Stimulated activated naive CD4-positive, alpha-beta T cell (primary cell): ENCODE data around the gene TRIM47.
"Not testable (repeated sequence)": the region's sequence is repeated elsewhere in the genome, so short reads cannot be mapped to it uniquely, and the experiment has no call there.

Source experiments
- DNase-seq, 6 experiments: peaks; one replicate each; lab custom pipeline; 2025; lab: John Stamatoyannopoulos, UW

Gene TRIM47

DNA sequence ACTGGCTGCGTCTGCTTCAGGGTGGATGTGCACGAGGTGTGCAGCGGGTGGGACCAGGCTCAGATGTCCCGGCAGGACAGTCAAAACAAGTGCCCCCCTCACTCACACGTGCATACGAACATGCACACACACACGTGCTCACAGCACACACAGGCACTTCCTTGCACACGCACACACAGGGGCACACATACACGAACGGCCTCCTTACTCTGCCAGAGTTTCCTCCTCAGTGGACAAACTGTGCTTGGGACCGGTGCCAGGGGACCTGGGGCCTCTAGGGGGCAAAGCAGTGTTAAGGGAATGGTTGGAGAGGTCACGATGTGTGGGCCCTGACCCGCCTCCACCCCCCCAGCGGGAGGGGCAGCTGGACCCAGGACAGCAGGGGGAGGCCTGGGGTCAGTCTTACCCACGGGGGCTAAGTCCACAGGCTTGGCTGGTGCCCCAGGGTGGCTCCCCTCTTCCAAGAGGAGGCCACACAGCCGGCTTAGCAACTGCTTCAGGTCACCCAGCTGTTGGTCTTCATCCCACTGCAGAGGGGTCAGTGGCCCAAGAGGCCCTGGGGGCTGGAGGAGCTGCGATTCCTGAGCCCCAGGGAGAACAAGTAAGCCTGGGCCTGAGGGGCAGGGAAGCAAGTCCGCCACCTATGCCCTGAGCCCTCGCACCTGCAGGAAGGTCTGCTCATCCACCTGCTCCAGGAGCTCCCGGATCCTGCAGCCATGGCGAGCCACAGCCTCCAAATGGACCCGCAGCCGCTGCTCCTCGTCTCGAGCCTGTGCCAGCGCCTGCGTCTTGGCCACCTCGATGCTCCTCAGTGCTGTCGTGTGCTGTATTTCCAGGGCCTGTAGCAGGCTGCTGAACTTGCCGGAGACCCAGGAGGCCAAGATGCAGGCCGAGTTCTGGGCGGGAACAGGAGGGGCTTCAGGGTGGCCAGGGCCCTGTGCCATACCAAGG, 13.5 kb upstream of the TRIM47 start:
- DNase-seq: no peak

DNA sequence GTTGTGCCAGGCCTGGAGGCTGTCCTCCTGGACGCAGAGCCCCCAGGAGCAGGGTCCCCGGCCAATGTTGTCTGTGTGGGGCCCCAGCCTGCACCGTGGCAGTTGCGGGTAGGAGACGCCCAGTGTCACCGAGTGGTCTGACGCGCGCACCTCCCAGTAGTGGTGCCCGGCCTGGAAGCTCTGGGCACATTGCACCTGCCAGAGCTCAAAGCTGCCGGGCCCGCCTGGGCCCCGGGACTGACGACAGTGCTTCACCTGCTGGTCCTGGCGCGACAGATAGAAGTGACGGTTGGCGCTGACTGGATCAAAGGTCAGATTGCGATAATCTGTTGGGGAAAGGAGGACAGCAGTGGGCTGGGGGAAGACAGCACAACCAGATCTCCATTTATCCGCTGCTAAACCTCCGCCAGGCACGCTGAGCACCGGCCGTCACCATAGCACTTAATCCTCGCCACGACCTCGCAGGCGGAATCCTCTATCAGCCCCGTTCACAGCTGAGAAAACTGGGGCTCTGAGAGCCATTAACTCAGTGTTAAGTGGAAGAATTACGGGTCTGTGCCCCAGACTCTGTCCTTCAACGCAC, 12.7 kb upstream of the TRIM47 start:
- DNase-seq: no peak

DNA sequence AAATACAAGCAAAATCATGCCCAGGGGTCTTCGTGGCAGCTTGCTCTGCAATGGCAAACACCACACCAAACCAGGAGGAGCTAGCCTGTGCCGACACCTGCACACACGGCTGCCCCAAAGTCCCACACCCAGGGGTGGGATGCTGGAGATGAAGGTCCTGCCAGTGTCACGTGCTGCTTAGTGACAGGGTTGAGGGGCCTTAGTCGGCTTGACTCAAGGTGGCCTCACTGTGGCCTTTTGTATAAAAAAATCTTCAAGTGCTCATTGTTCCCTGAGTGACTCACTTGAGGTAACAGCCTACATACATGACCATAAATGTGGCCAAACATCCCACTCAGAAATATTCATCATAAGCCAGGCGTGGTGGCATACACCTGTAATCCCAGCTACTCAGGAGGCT, 11.1 kb upstream of the TRIM47 start:
- DNase-seq: no peak

DNA sequence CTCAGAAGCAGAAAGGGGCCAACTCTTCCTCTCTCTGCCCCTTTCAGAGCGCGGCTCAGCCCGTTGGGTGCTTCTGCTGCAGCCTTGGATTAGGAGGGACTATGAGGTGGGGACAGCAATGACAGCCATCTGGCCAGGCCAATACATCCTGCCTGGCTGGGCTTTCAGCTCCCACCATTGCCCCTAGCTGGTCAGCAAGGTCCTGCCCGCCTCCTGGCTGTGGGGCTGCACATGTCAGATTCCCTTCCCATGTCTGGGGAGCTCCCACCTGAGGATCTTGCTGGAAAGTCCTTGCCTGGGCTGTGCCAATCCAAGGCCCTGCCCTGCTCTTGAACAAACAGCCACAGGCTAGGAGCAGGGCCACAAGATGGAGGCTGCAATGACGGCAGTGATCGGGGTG, 10.1 kb upstream of the TRIM47 start:
- DNase-seq: no peak

DNA sequence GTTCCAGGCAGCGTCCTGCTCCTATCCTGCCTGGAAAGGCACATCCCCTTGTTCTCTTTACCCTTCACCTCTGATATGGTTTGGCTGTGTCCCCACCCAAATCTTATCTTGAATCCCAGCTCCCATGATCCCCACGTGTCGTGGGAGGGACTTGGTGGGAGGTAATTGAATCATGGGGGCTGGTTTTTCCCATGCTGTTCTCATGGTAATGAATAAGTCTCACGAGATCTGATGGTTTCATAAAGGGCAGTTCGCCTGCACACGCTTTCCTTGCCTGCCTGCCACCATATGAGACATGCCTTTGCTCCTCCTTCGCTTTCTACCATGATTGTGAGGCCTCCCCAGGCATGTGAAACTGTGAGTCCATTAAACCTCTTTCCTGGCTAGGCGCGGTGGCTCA, 7.5 kb upstream of the TRIM47 start:
- not testable (repeated sequence) for DNase-seq

DNA sequence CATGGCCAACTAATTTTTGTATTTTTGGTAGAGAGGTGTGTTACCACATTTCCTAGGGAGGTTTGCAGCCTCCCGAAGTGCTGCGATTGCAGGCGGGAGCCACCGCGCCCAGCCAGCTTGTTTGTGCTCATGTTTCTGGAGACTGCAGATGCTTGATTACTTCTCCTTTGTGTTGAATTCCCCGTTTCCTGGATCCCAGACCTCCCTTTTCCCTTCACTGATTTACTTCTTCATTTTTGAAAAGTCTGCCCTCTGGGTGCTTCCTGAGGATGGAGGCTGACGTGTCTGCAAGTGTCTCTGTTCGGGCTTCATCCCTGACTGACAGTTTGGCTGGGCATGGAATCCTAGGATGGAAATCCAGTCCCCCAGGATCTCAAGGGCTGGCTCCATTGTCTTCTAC, 7.0 kb upstream of the TRIM47 start:
- no peak for DNase-seq

DNA sequence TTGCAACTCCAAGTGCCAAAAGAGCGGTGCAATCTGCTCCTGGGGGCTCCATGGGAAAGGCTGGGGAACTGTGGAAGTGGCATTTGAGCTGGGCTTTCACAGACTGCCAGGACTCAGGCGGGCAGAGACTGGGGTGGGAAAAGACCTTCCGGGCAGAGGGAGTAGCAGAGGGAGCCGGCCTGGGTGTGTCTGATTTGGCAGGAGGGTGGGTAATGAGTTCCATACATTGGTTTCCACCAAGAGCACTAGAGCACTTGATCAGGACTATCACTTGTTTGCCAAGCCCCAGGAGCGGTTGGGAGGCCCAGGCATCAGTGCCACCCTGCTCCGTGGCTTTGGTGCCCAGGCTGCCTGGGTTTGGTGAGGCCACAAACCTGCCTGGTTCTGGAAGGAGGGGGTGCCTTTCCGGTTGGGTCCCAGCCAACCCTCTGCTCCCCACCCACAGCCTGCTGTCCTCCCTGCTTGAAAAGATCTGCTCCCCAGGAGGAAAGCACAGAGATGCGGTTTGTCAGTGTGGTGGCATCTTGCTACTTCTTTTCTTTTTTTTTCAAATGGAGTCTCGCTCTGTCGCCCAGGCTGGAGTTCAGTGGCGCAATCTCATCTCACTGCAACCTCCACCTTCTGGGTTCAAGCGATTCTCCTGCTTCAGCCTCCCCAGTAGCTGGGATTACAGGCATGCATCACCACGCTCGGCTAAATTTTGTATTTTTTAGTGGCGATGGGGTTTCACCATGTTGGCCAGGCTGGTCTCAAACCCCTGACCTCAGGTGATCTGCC, 3.5 kb upstream of the TRIM47 start:
- peak in 1 of 6 experiments; percentile 6 for DNase-seq

DNA sequence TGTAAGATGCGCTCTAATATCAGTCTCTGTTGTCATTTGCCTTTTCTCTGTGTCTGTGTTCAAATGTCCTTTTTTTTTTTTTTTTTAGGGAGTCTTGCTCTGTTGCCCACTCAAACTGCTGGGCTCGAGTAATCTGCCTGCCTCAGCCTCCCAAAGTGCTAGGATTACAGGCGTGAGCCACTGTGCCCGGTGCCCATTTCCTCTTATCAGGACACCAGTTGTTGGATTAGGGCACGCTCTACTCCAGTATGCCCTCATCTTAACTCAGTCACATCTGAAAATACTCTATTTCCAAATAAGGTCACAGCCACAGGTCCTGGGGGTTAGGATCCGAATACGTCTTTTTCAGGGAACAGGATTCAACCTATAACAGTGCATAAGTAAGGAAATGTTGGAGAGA, 1.9 kb upstream of the TRIM47 start:
- no peak for DNase-seq

DNA sequence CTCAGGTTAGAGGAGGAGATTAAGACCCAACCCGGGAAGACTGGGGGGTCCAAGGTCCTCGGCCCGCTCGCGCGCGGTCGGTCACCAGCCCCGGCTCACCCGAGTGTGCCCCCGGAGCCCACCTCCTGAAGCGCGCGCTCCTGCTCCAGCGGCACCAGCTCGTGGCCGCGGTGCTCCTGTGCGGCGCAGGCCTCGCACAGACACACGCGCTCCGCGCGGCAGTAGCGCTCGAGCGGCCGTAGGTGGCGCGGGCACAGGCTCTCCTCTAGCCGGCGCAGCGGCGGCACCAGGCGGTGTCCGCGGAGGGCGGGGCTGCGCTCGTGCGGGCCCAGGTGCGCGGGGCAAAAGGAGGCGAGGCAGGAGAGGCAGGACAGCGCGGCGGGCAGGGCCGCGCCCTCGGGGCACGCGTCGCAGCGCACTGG, 618 bp downstream of the TRIM47 start:
- DNase-seq: peak; percentile 26 to 69 (median 58)

DNA sequence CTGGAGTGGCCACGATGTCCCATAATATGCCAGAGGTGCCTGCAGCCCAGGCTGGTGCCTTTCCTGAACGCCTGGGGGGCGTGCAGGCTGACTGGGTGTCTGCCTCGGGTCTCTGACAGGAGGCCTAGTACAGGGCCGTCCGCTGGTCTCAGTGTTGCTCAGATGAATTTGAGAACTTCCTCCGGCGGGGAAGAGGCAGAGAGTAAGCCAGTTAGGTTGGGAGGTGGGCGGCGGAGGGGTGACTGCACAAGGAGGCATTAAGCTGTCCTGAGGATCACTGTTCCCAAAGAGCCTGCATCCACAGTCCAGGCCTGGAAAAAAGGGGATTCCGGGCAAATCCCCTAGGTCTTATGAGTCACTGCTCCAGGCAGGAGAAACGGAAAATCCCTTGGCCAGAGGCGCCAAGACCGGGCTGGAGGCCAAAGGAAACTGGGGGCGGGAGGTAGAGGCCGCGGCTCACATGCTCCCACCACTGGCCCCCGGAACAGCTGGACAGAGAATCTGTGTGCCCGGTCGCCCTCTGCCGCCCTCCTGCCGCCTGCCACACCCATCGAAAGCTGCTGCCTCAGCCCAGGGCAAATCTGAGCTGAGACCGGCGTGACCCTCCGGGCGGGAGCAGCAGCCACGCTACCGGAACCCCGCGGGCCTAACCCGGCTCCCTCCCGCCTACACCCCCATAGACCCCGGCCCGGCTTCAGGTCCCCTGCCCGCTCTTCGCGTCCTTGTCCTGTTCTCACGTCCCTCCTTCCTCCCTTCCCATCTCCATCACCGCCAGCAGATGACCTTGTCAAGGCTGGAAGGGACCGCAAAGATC, 1.2 kb downstream of the TRIM47 start:
- peak in 2 of 6 experiments; percentile 33 to 42 for DNase-seq

DNA sequence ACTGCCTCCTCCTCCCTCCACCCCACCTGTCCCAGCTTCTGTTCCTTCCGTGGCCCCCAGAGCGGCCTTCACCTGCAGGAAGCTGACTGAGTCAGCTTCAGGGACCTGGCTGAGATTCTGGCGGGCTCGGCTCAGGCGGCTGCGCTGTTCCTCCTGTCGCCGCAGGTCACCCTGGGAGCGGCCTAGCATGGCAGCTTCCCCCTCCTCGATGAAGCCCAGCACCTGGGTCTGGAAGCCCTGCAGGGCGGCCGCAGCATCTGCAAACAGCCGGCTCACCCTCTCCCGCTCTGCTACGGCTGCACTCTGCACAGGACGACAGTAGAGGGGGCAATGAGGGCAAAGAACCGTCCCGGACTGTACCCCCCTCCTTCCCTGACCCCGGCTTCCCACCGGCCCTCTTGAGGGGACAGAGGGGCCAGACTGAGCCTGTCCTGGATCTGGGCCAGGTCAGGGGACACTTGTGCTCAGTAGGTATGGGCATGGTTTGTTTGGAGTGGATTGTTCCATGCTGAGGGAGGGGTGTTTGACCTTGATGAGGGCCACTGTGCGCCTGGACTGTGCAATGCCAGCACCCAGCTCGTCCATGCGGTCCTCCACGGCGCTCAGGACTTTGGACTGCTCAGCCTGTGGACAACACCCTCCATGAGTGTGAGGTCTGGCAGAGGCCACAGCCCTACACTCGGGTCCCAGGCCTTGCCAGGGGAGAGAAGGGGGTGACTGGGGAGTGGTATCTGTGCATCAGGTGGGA, 2.0 kb downstream of the TRIM47 start:
- peak; percentile 41 to 70 (median 60) for DNase-seq

DNA sequence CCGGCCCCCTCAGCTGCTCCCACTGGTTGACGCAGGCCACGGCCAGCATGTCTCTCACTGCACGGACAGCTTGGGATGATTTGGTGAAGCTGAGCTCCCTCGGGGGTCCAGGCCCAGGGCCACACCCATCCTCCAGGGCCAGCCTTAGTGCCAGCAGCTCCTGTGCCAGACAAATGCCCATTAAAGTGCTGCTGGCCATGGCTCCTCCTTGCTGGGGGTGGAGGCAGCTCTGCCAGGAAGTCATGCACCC, 2.5 kb downstream of the TRIM47 start:
- DNase-seq: peak in 1 of 6 experiments; percentile 41

DNA sequence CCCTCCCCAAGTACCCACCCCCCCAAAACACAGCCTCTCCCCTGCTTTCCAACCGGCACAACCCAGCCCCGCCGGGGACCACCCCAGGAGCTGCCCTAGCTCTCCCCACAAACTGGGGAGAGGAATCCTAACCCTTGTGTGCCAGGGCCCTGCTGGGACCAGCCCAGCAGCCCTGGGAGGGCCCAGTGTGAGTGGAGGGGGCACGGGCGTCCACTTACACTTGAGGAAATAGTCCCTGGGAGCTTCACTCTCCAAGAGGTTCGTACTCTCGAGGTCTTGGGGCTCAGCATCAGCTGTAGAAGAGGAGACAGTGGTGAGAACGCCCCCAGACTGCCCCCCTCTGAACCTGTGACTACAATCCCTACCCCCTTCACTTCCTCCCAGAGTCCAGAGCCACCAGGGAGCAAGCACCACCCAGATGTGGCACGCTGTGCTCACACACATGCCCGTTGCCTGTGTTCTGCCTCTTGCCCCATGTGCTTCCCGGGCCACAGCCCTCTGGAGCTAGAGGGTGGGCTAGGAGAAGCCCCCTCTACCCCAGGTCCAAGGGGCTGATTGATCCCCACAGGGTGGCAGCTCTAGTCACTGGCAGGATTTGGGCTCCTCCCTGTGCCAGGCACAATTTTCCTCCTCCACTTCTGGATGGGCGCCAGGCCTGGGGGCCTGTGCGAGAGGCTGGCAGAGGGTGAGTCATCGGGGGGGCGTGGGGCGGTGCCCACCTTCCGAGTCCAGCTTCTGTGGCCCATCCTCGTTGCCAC, 3.0 kb downstream of the TRIM47 start:
- peak in 1 of 6 experiments; percentile 13 for DNase-seq

DNA sequence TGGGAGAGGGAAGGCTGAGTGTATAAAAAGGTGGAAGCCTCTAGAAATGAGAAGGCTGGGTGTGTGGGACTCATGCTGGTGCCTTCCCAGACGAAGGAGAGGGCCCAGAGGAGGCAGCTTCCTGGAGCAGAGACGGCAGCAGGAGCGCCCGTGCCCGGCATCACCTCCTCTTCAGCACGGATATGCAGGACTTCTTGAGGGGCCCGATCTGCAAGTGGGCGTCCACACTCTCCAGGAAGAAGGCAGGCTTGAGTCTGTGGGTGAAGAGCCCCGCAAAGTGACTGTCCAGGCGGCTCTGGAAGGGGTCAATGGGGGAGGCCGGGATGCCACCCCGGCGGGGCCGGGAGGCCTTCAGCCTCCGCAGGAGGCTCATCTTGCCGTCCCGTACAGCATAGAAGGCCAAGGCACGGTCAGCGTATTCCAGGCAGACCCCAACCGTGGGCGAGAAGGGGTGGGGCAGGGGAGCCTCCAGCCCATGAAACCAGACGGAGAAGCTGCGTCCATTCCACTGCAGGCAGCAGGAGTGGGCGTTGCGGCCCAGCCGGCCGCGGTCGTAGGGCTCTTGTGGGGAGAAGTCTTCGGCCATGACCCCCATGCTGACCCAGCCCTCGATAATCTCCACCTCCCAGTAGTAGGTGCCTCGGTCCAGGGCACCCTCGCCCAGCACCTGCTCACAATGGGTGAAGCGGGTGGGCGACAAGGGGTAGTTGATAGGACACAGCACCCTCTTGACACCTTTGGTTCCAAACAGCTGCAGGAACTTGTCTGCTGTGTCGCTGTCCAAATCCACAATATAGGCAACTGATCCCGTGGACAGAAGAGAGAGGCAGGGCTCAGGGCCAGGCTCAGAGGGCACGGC, 3.8 kb downstream of the TRIM47 start:
- no peak for DNase-seq

DNA sequence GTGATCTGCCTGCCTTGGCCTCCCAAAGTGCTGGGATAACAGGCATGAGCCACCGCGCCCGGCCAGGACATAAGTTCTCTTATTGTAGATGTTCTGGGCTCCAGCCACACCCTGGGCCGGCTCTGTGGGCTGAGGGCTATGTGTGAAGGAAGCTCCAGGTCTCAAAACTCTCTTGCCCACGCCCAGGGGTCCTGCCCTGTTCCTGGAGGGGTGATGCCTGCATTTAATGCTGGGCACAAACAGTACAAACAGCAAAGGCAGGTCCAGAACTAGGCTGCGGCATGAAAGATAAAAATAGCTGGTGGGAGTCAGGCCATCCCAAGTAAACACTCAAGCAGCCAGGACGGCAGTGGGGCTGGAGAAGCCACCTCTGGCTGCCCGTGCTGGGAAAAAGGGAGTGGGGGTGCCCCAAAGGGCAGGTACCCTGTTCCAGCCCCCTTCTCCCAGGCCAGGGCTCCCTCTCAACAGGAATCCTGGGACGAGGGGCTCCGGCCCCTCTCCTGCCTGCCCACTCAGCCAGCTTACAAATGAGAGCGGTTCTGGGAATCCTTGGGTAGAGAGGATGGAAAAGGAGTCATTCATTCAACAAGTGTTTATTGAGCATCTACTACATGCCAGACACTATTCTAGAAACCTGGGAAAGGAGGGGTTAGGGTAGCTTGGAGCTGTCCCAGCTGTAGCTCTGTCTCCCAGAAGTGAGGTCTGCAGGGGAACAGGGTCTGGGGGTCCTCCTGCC, 4.6 kb downstream of the TRIM47 start:
- no peak for DNase-seq

DNA sequence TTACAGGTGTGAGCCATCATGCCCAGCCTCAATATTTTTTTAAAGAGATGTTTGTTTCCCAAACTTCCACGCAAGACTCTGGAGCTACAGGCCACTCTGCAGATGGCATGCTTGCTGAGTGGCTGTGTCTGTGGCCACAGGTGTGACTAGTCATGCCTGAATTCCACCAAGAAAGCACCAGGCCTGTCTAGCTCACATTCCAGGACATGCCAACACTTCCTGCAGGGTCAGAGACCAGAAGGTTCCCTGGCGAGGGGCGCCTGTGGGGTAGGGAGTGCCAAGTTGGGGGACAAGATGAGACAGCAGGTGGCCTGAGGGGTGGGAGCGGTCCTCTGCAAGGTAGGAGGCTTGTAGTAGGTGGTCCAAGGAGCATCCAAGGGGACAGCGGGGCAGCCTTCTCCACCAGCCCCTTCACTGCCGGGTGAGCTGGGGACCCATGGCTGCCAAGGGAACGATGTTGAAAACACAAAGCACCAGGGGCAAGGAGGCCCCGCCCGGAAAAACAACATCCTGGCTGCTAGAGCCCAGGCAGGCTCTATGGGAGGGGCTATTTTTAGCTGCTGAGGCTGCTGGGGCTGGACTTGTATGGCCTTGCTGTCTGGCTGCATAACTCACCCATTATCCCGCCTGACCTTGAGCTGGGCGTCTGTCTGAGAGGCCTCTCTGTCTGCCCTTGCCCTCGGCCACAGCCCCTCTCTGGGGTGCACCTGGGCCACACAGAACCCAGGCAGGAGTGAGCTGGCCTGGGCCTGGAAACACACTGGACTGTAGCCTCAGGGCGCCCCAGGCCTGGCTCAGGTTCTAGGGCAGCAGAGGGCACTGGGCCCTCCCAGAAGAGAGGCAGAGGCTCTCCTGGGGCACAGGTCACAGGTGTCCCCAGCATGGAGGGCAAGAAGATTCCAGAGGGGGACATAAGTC, 5.7 kb downstream of the TRIM47 start:
- peak in 5 of 6 experiments; percentile 26 to 71 (median 52) for DNase-seq

DNA sequence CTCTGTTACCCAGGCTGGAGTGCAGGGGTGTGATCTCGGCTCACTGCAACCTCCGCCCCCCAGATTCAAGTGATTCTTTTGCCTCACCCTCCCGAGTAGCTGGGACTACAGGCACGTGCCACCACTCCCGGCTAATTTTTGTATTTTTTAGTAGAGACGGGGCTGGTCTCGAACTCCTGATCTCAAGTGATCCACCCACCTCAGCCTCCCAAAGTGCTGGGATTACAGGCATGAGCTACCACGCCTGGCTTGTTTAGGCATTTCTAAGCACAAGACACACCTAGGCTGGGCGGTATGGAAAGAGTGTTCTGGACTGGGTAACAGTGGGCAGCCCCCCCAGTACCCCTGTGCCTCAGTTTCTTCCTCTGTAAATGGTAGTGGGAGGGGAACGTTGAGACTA, 8.2 kb downstream of the TRIM47 start:
- DNase-seq: not testable (repeated sequence)
